ENCODE data around the gene TTC16.

DNA sequence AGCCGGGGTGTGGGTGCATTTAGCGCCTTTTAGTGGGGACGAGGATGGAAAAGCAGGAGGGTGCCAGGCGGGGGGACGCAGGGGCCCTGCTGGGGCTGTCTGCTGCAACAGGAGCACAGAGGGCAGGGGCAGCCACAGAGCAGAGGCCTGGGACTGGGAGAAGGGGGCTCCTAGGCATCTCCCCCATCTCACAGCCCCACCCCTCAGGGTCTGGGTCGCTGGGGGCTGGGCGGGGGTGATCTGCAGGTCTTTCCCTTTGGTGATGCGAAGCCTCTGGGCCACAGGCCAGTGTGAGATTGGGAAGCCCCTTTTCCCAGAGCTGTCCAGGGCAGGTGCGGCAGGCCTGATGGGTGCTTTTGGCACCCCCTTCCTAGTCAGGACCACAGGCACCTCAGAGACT lies 14.4 kb downstream of the TTC16 start:
- TF ChIP-seq POLR2A (IDR thresholded peaks at IDR 0.05) (no peak), CTCF (IDR thresholded peaks at IDR 0.05) (no peak), POLR2AphosphoS5 (IDR thresholded peaks at IDR 0.05) (no peak)

Measured in gastroesophageal sphincter (tissue), 3 donors.